Activated CD4-positive, alpha-beta T cell treated with anti-CD3 and anti-CD28 coated beads, Interleukin-2, amount 50 U/mL, for 24 hours (primary cell): ENCODE results near the gene OR2T2.
"Not testable (repeated sequence)": the region's sequence is repeated elsewhere in the genome, so short reads cannot be mapped to it uniquely, and the experiment has no call there.

ENCODE experiments used
- DNase-seq, 2 donors: peaks; one replicate each; pipeline ENCODE4 v3.0.0-alpha.2; 2020; ENCODE audit warnings: low read depth in 1 of 2, low spot score in 1 of 2

The OR2T2 gene

GRCh38 chr1:248445399-248445798, at the start of gene OR2T2:
TSS of gene OR2T2 (plus strand) at chr1:248445637. CDS start at chr1:248452798, 7,161 bp downstream.
- DNase-seq, result not testable (repeated sequence)

- DNase-seq, result no peak
These were observed 42.7 kb upstream of the OR2T2 start, which contains the start of gene OR2T1 for GRCh38 chr1:248402748-248403147. TSS of gene OR2T1 (plus strand) at chr1:248403048. CDS start at chr1:248406148, 3,100 bp downstream.

GRCh38 chr1:248404024-248404423, 41.4 kb upstream of the OR2T2 start:
- DNase-seq, result no peak

- no peak for DNase-seq
These were observed 38.4 kb upstream of the OR2T2 start for GRCh38 chr1:248406721-248407692.

GRCh38 chr1:248416226-248416625, 29.2 kb upstream of the OR2T2 start:
- DNase-seq, result no peak

GRCh38 chr1:248417854-248418253, 27.6 kb upstream of the OR2T2 start:
- no peak for DNase-seq

GRCh38 chr1:248421384-248421783, 24.1 kb upstream of the OR2T2 start:
- no peak for DNase-seq

- DNase-seq, result not testable (repeated sequence)
These were observed 17.8 kb upstream of the OR2T2 start for GRCh38 chr1:248427526-248428191.

GRCh38 chr1:248428192-248428533, 17.3 kb upstream of the OR2T2 start:
- not testable (repeated sequence) for DNase-seq

- not testable (repeated sequence) for DNase-seq
These were observed 13.8 kb upstream of the OR2T2 start for GRCh38 chr1:248431683-248432082.

GRCh38 chr1:248432201-248432600, 13.2 kb upstream of the OR2T2 start:
- DNase-seq, result not testable (repeated sequence)

- not testable (repeated sequence) for DNase-seq
These were observed 11.5 kb upstream of the OR2T2 start for GRCh38 chr1:248433811-248434415.

- DNase-seq, result not testable (repeated sequence)
These were observed 10.5 kb upstream of the OR2T2 start for GRCh38 chr1:248434913-248435312.

- DNase-seq, result not testable (repeated sequence)
These were observed 9.1 kb upstream of the OR2T2 start for GRCh38 chr1:248436303-248436702.

GRCh38 chr1:248438668-248439067, 6.8 kb upstream of the OR2T2 start:
- not testable (repeated sequence) for DNase-seq

- not testable (repeated sequence) for DNase-seq
These were observed 6.2 kb upstream of the OR2T2 start for GRCh38 chr1:248439283-248439682.

- not testable (repeated sequence) for DNase-seq
These were observed 2.7 kb upstream of the OR2T2 start for GRCh38 chr1:248442500-248443277.

GRCh38 chr1:248444603-248445002, 834 bp upstream of the OR2T2 start:
- DNase-seq, result not testable (repeated sequence)

- DNase-seq, result not testable (repeated sequence)
These were observed 3.1 kb downstream of the OR2T2 start for GRCh38 chr1:248448409-248449074.

GRCh38 chr1:248449821-248450465, 4.5 kb downstream of the OR2T2 start:
- DNase-seq, result not testable (repeated sequence)
